HG03159 (cell line): ENCODE results near the gene PGA3.
A peak's percentile ranks its signal among the peaks of the same experiment; 100 is the strongest.
"Not testable (repeated sequence)": the region's sequence is repeated elsewhere in the genome, so short reads cannot be mapped to it uniquely, and the experiment has no call there.

Source experiments
- ATAC-seq: cut with Tn5 transposase; IDR thresholded peaks from one replicate; pipeline ENCODE4 v1.9.1; 2021; ENCODE audit warnings: mild to moderate bottlenecking, moderate library complexity; ENCODE audit not compliant: unreplicated experiment

Gene PGA3

DNA sequence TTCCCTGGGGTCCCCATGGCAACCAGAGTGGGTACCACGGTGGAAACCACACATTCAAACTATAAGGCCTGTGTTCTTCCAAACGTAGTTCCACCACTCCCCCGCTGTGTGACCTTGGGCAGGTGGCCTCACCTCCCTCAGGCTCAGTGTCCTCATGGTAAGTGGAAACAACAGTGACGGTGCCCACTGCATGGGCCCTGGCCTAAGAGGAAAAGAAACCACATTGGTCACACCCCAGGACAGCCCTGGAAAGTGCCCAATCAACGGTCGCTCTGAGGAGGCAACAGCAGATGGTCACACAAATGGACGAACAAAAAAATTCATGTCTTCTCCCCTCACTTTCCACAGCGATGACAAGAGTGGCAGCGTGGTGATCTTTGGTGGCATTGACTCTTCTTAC, 44.8 kb downstream of the PGA3 start:
- ATAC-seq, result not testable (repeated sequence)

DNA sequence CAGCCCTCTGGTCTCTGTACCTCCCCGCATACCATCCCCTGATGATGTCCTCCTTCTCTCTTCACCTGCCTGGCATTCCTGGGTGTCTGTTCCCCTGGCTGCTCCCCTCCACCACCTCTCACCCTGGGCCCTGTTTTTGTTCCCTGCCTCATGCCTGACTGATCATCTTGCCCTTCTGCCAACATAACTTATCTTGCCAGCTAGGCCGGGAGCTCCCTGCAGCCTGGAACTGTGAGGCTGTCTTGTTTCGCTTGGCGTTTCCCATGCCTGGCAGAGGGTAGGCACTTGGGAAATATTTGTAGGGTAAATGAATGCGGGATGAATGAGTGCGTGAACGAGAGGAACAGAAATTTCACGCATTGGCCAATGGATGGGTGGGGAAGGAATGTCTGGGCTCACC, 45.9 kb downstream of the PGA3 start:
- ATAC-seq, result not testable (repeated sequence)

DNA sequence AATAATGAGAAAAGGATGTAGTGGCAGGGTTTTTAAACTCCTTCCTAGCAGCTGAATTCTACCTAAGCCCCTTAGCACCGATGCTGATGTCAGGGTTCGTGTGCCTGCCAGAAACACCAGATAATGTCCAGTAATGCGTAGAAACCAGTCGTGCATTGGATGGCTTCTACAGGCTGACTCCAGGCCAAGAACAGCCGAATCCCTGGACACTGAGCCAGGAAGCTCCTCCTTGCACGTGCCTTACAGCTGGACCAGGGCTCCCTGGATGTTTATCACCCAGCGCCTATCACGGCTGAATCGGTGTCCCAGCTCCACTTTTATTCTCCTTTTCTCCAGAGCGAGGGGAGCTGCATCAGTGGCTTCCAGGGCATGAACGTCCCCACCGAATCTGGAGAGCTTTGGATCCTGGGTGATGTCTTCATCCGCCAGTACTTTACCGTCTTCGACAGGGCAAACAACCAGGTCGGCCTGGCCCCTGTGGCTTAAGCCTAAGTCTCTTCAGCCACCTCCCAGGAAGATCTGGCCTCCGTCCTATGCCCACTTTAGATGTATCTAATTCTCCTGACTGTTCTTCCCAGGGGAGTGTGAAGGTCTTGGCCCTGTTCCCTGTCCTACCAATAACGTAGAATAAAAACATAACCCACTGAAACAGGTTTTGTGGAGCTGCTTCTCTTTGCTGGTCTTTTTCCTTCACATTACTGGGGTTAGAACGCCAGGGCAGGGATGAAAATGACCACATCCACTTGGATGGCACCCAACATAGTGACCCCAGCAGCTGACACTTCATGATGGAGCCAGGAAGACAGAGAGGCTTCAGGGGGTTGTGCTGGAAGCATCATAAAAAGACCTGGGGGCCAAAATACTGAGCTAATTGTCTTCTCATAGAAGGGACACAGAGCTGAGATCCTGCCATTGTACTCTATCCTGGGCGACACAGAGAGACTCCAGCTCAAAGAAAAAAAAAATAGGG, 47.8 kb downstream of the PGA3 start:
- not testable (repeated sequence) for ATAC-seq

DNA sequence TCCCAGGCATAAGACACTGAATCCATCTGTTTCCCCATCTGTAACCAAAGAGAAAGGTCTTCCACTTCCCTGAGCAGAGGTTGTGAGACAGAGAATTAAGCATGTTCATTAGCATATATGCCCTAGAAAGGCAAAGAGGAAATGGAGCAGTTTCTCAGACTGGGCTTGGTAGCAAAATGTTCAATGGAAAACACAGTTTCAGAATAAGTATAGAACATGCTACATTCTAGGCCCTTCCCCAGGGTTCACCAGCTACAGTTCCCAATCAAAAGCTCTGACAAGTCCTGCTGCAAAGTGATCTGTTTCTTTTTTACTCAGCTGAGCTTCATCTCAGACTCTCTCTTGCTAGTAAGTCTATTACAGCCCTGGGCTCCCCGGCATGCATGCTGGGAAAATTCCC, 49.0 kb downstream of the PGA3 start:
- ATAC-seq, result not testable (repeated sequence)

- ATAC-seq, result peak; percentile 70
Measured at GRCh38 chr11:61254403-61255025, 51.2 kb downstream of the PGA3 start.

- ATAC-seq, result no peak
Measured at GRCh38 chr11:61256710-61257482, 53.6 kb downstream of the PGA3 start.

GRCh38 chr11:61258546-61258945, 55.2 kb downstream of the PGA3 start:
- no peak for ATAC-seq

- no peak for ATAC-seq
Measured at GRCh38 chr11:61259363-61259762, 56.0 kb downstream of the PGA3 start.
